ENCODE measurements around the gene AFAP1. TPM values are rescaled to one million over a fixed set of nuclear protein-coding genes. Genes with fewer than 3 reads are reported as not detected.

Gene AFAP1
- total and polyA plus RNA-seq, 2 donors (not counting 1 experiment from before 2014, with no cell fraction given), result 0.03 to 0.44 TPM

DNA sequence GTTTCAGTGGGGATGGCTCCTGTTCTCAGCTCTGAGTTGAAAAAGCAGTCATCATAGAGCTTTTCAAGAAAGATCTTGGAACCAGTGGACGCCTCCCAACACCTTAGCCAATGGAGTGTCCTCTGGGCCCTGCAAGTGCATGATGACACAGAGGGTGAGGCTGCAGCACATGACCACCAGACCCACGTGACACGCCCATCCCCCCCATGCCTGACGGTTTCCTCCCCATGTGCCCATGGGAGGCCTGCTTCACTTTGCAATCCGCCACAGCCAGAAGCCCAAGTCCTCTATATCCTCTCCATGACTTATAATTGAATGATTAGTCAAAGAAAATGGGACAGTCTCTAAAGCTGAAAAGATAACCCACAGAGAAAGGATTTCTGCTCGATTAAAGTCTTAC, 187.0 kb downstream of the AFAP1 start:
- ATAC-seq (ENCODE audit: low read depth) (no peak), DNase-seq (no peak)
- no peaks in the 10 kb centered on the region for H3K9me3 Mint-ChIP-seq (ENCODE audit: insufficient read depth)
- Histone ChIP-seq H2AFZ (ENCODE audit: insufficient read depth, low read depth, low read length, poor library complexity, severe bottlenecking) (no peak overlapping the region), H3K9me3 (ENCODE audit: control extremely low read depth in 1 of 3, control insufficient read depth in 2 of 3, insufficient read depth in 1 of 3, low read length in 2 of 3) (peaks cover 0 to 3% (median 0%) of the 10 kb centered on the region in 3 donors), H3K9ac (ENCODE audit: low read length) (no peak overlapping the region), H3K4me1 (ENCODE audit: control insufficient read depth in 2 of 2, insufficient read depth in 2 of 2, low read length in 2 of 2) (no peaks in the 10 kb centered on the region), H3K27ac (ENCODE audit: low read length in 2 of 2) (no peak overlapping the region), H3K79me2 (ENCODE audit: control insufficient read depth, insufficient read depth, low read length) (no peaks in the 10 kb centered on the region), H3K36me3 (replicated peaks in 1 of 2; ENCODE audit: control extremely low read depth in 1 of 2, control insufficient read depth in 1 of 2, extremely low read depth in 1 of 2, insufficient read depth in 2 of 2, low read length in 1 of 2) (no peaks in the 10 kb centered on the region), H3K4me3 (ENCODE audit: control extremely low read depth in 1 of 5, extremely low read depth in 1 of 5, insufficient read depth in 1 of 5, low read depth in 2 of 5, low read length in 4 of 5) (no peak overlapping the region), H4K20me1 (ENCODE audit: control insufficient read depth, insufficient read depth, low read length, poor library complexity, severe bottlenecking) (no peaks in the 10 kb centered on the region), H3K27me3 (replicated peaks in 1 of 4; ENCODE audit: control extremely low read depth in 1 of 4, control insufficient read depth in 3 of 4, insufficient read depth in 4 of 4, low read length in 3 of 4) (no peaks in the 10 kb centered on the region), H3K4me2 (replicated peaks; ENCODE audit: low read depth, low read length, poor library complexity, severe bottlenecking) (no peak overlapping the region)
- ChIA-PET CTCF (no interaction called here), POLR2A (no interaction called here)
- H3K4me3 Mint-ChIP-seq, result no peak overlapping the region
- H3K4me1 Mint-ChIP-seq, result no peaks in the 10 kb centered on the region
- no peak overlapping the region for H3K27ac Mint-ChIP-seq
- intact Hi-C loops (cut with micrococcal nuclease), result no loop called here
- TF ChIP-seq, protein P1, sequence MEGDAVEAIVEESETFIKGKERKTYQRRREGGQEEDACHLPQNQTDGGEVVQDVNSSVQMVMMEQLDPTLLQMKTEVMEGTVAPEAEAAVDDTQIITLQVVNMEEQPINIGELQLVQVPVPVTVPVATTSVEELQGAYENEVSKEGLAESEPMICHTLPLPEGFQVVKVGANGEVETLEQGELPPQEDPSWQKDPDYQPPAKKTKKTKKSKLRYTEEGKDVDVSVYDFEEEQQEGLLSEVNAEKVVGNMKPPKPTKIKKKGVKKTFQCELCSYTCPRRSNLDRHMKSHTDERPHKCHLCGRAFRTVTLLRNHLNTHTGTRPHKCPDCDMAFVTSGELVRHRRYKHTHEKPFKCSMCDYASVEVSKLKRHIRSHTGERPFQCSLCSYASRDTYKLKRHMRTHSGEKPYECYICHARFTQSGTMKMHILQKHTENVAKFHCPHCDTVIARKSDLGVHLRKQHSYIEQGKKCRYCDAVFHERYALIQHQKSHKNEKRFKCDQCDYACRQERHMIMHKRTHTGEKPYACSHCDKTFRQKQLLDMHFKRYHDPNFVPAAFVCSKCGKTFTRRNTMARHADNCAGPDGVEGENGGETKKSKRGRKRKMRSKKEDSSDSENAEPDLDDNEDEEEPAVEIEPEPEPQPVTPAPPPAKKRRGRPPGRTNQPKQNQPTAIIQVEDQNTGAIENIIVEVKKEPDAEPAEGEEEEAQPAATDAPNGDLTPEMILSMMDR (IDR thresholded peaks at IDR 0.05), result no peak
- no peak for TF ChIP-seq EZH2 (IDR thresholded peaks at IDR 0.05; ENCODE audit: borderline replicate concordance, insufficient read depth, low read depth, low read length, poor library complexity, severe bottlenecking)
- WGBS (ENCODE audit: insufficient coverage), result 81% methylated on average over 5 of the region's 6 CpGs
- H3K27me3 Mint-ChIP-seq, result peaks cover 3% of the 10 kb centered on the region

DNA sequence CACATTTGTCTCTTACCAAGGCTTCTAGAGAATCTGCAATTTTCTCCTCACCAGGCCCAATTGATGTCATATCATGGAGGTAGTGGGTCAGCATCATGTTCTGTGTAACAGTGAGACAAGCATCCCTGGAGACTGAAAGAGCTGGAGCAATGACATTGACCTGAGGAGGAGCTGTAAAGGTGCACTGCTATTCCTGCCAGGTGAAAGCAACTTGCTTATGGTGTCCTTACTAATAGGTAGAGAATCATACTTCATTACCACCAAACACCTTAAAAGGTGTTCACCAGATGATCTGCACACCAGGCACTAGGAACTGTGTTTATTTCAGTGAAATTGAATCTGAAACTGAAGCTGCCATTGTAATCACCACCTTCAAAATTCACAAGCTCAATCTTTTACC, 188.7 kb downstream of the AFAP1 start:
- CTCF ChIA-PET, result interaction anchor here (1.2 kb wide), 1 partner anchor 9 kb away, joined by 3 read pairs; no protein-coding TSS in a partner anchor
- H3K9me3 ChIP-seq (ENCODE audit: control extremely low read depth in 1 of 3, control insufficient read depth in 2 of 3, insufficient read depth in 1 of 3, low read length in 2 of 3), result peaks cover 0 to 3% (median 0%) of the 10 kb centered on the region in 3 donors
- no peaks in the 10 kb centered on the region for H3K27me3 ChIP-seq (replicated peaks in 1 of 4; ENCODE audit: control extremely low read depth in 1 of 4, control insufficient read depth in 3 of 4, insufficient read depth in 4 of 4, low read length in 3 of 4)
- no peak overlapping the region for H3K27ac ChIP-seq (ENCODE audit: low read length in 2 of 2)
- H3K36me3 ChIP-seq (replicated peaks in 1 of 2; ENCODE audit: control extremely low read depth in 1 of 2, control insufficient read depth in 1 of 2, extremely low read depth in 1 of 2, insufficient read depth in 2 of 2, low read length in 1 of 2), result no peaks in the 10 kb centered on the region
- intact Hi-C loops (cut with micrococcal nuclease), result no loop called here
- H3K4me2 ChIP-seq (replicated peaks; ENCODE audit: low read depth, low read length, poor library complexity, severe bottlenecking), result no peak overlapping the region
- ATAC-seq (ENCODE audit: low read depth), result no peak
- H3K9me3 Mint-ChIP-seq (ENCODE audit: insufficient read depth), result no peaks in the 10 kb centered on the region
- H4K20me1 ChIP-seq (ENCODE audit: control insufficient read depth, insufficient read depth, low read length, poor library complexity, severe bottlenecking), result no peaks in the 10 kb centered on the region
- H3K79me2 ChIP-seq (ENCODE audit: control insufficient read depth, insufficient read depth, low read length), result no peaks in the 10 kb centered on the region
- no peak overlapping the region for H2AFZ ChIP-seq (ENCODE audit: insufficient read depth, low read depth, low read length, poor library complexity, severe bottlenecking)
- TF ChIP-seq, protein P1 (IDR thresholded peaks at IDR 0.05), result no peak
- no peak for TF ChIP-seq EZH2 (IDR thresholded peaks at IDR 0.05; ENCODE audit: borderline replicate concordance, insufficient read depth, low read depth, low read length, poor library complexity, severe bottlenecking)
- no peak for DNase-seq
- peaks cover 10% of the 10 kb centered on the region for H3K27me3 Mint-ChIP-seq
- POLR2A ChIA-PET, result no interaction called here
- no peaks in the 10 kb centered on the region for H3K4me1 Mint-ChIP-seq
- no peaks in the 10 kb centered on the region for H3K4me1 ChIP-seq (ENCODE audit: control insufficient read depth in 2 of 2, insufficient read depth in 2 of 2, low read length in 2 of 2)
- H3K4me3 ChIP-seq (ENCODE audit: control extremely low read depth in 1 of 5, extremely low read depth in 1 of 5, insufficient read depth in 1 of 5, low read depth in 2 of 5, low read length in 4 of 5), result no peak overlapping the region
- no peak overlapping the region for H3K4me3 Mint-ChIP-seq
- H3K9ac ChIP-seq (ENCODE audit: low read length), result no peak overlapping the region
- H3K27ac Mint-ChIP-seq, result no peak overlapping the region

All from B cell (primary cell).